HL-60 (cell line): ENCODE data around the gene CYSRT1.

Source experiments
- GABPA ChIP-seq: IDR thresholded peaks from 2 replicates; pipeline ENCODE4 v1.6.1; 2012; ENCODE audit warnings: low read depth
- POLR2AphosphoS5 ChIP-seq: IDR thresholded peaks from 2 replicates; pipeline ENCODE4 v1.6.1; 2012; ENCODE audit warnings: low read depth
- TF ChIP-seq, protein P1 (sequence below): IDR thresholded peaks from one replicate; pipeline ENCODE4 v1.5.1; 2011; ENCODE audit warnings: low read length, control low read depth, inconsistent platforms; ENCODE audit not compliant: insufficient read depth
- TF ChIP-seq, protein P2 (sequence below): IDR thresholded peaks from 2 replicates; pipeline ENCODE4 v1.6.1; 2012; ENCODE audit warnings: low read depth; ENCODE audit not compliant: insufficient replicate concordance

DNA sequence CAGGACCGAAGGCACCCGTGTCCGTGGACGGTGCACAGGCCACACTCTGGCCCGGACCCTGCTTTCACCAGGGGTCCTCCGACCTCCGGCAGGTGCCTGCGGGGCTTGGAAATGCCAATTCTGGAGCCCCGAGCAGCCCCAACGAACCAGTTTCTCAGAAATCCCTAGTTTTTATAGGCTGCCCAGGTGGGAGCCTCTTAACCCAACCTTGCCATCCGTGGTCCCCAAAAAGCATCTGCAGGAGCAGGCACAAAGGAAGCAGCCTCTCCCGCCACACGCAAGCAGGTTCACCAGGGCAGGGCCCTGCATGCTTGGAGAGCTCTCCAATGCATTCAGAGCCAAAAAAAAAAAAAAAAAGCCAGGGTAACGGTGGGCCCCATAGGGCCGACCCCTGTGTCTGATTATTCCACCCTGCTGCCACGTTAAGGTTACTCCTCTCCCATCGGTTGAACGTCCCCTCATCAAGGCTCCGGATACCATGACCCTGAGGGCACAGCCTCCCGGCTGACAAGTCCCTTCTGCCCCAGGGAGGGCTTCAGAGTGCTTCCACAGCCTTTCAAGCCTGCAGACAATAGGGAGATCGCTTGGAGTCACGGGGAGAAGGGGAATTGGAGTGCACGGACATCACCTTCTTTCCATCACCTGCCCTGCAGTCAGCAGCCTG, 23.6 kb upstream of the CYSRT1 start:
- TF ChIP-seq, protein P1, sequence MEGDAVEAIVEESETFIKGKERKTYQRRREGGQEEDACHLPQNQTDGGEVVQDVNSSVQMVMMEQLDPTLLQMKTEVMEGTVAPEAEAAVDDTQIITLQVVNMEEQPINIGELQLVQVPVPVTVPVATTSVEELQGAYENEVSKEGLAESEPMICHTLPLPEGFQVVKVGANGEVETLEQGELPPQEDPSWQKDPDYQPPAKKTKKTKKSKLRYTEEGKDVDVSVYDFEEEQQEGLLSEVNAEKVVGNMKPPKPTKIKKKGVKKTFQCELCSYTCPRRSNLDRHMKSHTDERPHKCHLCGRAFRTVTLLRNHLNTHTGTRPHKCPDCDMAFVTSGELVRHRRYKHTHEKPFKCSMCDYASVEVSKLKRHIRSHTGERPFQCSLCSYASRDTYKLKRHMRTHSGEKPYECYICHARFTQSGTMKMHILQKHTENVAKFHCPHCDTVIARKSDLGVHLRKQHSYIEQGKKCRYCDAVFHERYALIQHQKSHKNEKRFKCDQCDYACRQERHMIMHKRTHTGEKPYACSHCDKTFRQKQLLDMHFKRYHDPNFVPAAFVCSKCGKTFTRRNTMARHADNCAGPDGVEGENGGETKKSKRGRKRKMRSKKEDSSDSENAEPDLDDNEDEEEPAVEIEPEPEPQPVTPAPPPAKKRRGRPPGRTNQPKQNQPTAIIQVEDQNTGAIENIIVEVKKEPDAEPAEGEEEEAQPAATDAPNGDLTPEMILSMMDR = no peak
- TF ChIP-seq, protein P2, sequence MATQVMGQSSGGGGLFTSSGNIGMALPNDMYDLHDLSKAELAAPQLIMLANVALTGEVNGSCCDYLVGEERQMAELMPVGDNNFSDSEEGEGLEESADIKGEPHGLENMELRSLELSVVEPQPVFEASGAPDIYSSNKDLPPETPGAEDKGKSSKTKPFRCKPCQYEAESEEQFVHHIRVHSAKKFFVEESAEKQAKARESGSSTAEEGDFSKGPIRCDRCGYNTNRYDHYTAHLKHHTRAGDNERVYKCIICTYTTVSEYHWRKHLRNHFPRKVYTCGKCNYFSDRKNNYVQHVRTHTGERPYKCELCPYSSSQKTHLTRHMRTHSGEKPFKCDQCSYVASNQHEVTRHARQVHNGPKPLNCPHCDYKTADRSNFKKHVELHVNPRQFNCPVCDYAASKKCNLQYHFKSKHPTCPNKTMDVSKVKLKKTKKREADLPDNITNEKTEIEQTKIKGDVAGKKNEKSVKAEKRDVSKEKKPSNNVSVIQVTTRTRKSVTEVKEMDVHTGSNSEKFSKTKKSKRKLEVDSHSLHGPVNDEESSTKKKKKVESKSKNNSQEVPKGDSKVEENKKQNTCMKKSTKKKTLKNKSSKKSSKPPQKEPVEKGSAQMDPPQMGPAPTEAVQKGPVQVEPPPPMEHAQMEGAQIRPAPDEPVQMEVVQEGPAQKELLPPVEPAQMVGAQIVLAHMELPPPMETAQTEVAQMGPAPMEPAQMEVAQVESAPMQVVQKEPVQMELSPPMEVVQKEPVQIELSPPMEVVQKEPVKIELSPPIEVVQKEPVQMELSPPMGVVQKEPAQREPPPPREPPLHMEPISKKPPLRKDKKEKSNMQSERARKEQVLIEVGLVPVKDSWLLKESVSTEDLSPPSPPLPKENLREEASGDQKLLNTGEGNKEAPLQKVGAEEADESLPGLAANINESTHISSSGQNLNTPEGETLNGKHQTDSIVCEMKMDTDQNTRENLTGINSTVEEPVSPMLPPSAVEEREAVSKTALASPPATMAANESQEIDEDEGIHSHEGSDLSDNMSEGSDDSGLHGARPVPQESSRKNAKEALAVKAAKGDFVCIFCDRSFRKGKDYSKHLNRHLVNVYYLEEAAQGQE = no peak
- no peak for TF ChIP-seq POLR2AphosphoS5
- TF ChIP-seq GABPA = no peak
